Tibial nerve (tissue), 4 donors: ENCODE results near the gene PPT2. TPM values are rescaled to one million over a fixed set of nuclear protein-coding genes. Genes with fewer than 3 reads are reported as not detected.

Source experiments
- DNase-seq, 2 donors: peaks; one replicate each; pipeline ENCODE4 v3.0.0-alpha.2; 2019; ENCODE audit warnings: low spot score in 2 of 2
- H3K27ac ChIP-seq, 4 donors: fragments of 200-600 bp; sonication (generic) in 3 of 4; one replicate each; pipeline ENCODE4 v1.5.1; 2017 to 2019; ENCODE audit warnings: mild to moderate bottlenecking in 1 of 4
- H3K27me3 ChIP-seq, 2 donors: fragments of 200-600 bp; sonication (generic) in 1 of 2; one replicate each; pipeline versions ENCODE4 v1.5.1 to v1.6.0; 2017 to 2019
- H3K36me3 ChIP-seq, 3 donors: fragments of 200-600 bp; sonication (generic); one replicate each; pipeline ENCODE4 v1.5.1; 2018 to 2019
- H3K4me1 ChIP-seq, 4 donors: fragments of 200-600 bp; sonication (generic) in 3 of 4; one replicate each; pipeline ENCODE4 v1.5.1; 2017 to 2019
- H3K4me3 ChIP-seq, 4 donors: fragments of 200-600 bp; sonication (generic) in 3 of 4; one replicate each; pipeline ENCODE4 v1.5.1; 2017 to 2019; ENCODE audit warnings: mild to moderate bottlenecking in 1 of 4, moderate library complexity in 1 of 4
- H3K9me3 ChIP-seq, 4 donors: fragments of 200-600 bp; sonication (generic) in 3 of 4; one replicate each; pipeline ENCODE4 v1.5.1; 2017 to 2019
- EP300 ChIP-seq, 2 donors: sonication (generic); formaldehyde crosslinking; IDR thresholded peaks; one replicate each; pipeline ENCODE4 v1.6.1; 2017; ENCODE audit warnings: antibody characterized with exemption in 2 of 2, mild to moderate bottlenecking in 1 of 2
- POLR2A ChIP-seq, 2 donors: fragments of 450-650 bp; IDR thresholded peaks; one replicate each; pipeline ENCODE4 v1.6.1; 2017; ENCODE audit warnings: antibody characterized with exemption in 2 of 2, mild to moderate bottlenecking in 2 of 2, moderate library complexity in 2 of 2
- WGBS, 2 donors: methylation state at CpG; one replicate each; pipeline ENCODE4 v1.1.5; 2018; 5-methylcytosine and 5-hydroxymethylcytosine counted together
- total RNA-seq, 4 donors: library from RNA; depleted of rRNA; stranded (reverse); fragments of >200 nt; gene quantifications; one replicate each; pipeline ENCODE4 v1.1.0, GENCODE V29; 2016
- TF ChIP-seq, protein P1 (sequence below), 5 experiments: fragments of 200-600 bp in 3 of 5; fragments of 450-650 bp in 2 of 5; sonication (generic) in 3 of 5; IDR thresholded peaks; one replicate each; pipeline ENCODE4 v1.5.1; 2016 to 2019; ENCODE audit warnings: antibody characterized with exemption in 5 of 5, mild to moderate bottlenecking in 3 of 5, moderate library complexity in 2 of 5

The PPT2 gene
- total RNA-seq, 4 donors from 2014 or later: 33.0 to 75.2 (median 40.1) TPM

DNA sequence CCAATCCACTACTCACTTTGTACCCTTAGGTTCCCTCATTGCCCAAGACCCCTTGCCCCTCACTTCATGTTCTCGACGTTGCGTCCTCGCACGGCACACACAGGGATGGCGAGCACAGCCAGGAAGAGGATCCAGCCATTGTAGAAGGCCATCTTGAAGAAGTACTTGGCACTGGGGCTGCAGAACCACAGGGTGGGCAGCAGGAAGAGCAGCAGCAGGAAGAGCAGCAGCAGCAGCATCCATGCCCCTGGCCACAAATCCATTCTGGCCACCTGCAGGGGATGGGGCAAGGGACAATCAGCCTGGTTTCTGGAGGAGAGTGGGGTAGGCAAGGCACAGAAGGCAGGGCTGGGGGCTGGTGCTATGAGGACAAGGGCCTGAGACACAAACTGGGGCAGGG, 17.3 kb downstream of the PPT2 start:
- DNase-seq: no peak
- peak overlapping the region in 1 of 4 donors; percentile 88 for H3K27ac ChIP-seq
- 88 to 97% methylated on average over 6 of the region's 6 CpGs for WGBS, 2 donors
- TF ChIP-seq POLR2A (IDR thresholded peaks at IDR 0.05): no peak
- TF ChIP-seq, protein P1, sequence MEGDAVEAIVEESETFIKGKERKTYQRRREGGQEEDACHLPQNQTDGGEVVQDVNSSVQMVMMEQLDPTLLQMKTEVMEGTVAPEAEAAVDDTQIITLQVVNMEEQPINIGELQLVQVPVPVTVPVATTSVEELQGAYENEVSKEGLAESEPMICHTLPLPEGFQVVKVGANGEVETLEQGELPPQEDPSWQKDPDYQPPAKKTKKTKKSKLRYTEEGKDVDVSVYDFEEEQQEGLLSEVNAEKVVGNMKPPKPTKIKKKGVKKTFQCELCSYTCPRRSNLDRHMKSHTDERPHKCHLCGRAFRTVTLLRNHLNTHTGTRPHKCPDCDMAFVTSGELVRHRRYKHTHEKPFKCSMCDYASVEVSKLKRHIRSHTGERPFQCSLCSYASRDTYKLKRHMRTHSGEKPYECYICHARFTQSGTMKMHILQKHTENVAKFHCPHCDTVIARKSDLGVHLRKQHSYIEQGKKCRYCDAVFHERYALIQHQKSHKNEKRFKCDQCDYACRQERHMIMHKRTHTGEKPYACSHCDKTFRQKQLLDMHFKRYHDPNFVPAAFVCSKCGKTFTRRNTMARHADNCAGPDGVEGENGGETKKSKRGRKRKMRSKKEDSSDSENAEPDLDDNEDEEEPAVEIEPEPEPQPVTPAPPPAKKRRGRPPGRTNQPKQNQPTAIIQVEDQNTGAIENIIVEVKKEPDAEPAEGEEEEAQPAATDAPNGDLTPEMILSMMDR (IDR thresholded peaks at IDR 0.05): no peak
- TF ChIP-seq EP300 (IDR thresholded peaks at IDR 0.05): no peak
- no peak overlapping the region for H3K4me3 ChIP-seq
- H3K36me3 ChIP-seq: peaks cover 0 to 53% (median 3%) of the 10 kb centered on the region in 3 donors
- no peaks in the 10 kb centered on the region for H3K27me3 ChIP-seq
- no peaks in the 10 kb centered on the region for H3K9me3 ChIP-seq
- peaks cover 0 to 79% (median 29%) of the 10 kb centered on the region in 4 donors for H3K4me1 ChIP-seq

DNA sequence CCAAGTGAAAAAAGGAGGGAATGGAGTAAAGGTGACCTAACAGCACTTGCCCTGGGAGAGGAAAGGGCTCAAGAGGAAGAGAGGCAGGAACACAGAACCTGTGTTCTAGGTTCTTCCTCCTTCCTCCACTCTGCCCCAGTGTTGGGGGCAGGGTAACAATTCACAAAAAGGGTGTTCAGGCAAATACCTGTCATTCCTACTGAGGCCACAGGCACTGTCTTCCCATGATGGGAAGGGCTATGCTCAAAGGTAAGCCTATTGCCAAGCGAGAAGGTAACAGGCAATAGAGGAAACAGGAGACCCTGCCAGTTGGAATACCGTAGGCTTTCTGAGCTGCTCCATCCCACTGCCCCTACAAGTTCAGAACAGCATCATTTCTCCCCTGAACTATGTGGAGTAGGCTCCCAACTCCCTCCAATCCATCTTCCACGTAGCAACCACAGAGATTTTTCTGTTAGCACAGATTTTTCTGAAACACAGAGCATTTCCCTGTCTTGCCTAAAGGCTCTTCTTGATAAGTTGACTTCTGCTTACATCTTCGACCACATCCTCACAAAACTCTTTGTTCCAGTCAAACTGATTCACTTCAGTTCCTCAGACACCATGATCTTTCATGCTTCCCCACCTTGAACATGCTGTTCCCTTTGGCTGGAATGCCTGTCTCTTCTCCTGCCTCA, 19.2 kb downstream of the PPT2 start:
- Histone ChIP-seq H3K9me3 (no peaks in the 10 kb centered on the region), H3K4me3 (no peak overlapping the region), H3K27me3 (no peaks in the 10 kb centered on the region), H3K4me1 (peaks cover 0 to 70% (median 28%) of the 10 kb centered on the region in 4 donors), H3K27ac (peak overlapping the region in 2 of 4 donors; percentile 34 to 36), H3K36me3 (peaks cover 0 to 34% (median 0%) of the 10 kb centered on the region in 3 donors)
- TF ChIP-seq, protein P1 (IDR thresholded peaks at IDR 0.05): no peak
- TF ChIP-seq POLR2A (IDR thresholded peaks at IDR 0.05): no peak
- no peak for TF ChIP-seq EP300 (IDR thresholded peaks at IDR 0.05)
- DNase-seq: no peak
- WGBS, 2 donors: 53 to 70% methylated on average over 4 of the region's 4 CpGs

DNA sequence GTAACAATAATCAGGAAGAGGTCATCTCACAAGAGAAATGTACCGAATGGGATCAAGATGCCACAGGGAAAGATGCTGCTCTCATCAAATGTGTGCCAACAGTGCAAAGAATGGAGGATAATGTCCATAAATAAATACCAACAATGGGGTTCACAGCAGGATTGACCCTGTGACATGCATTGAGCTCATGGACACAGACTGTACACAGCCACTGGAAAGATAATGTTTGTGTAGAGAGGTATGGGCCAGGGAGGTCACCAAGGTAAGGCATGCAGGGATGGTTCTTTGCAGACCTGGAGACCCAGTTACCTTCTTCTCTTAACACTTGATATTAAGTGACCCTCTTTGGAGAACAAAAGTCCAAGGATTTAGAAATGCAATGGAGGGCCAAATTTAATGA, 20.5 kb downstream of the PPT2 start:
- no peak overlapping the region for H3K27ac ChIP-seq
- TF ChIP-seq EP300 (IDR thresholded peaks at IDR 0.05) (no peak), POLR2A (IDR thresholded peaks at IDR 0.05) (no peak)
- TF ChIP-seq, protein P1 (IDR thresholded peaks at IDR 0.05): no peak
- 52 to 68% methylated on average over 1 of the region's 1 CpG for WGBS, 2 donors
- no peaks in the 10 kb centered on the region for H3K27me3 ChIP-seq
- H3K4me3 ChIP-seq: no peak overlapping the region
- DNase-seq: no peak
- peaks cover 0 to 65% (median 31%) of the 10 kb centered on the region in 4 donors for H3K4me1 ChIP-seq
- peaks cover 0 to 21% (median 0%) of the 10 kb centered on the region in 3 donors for H3K36me3 ChIP-seq
- H3K9me3 ChIP-seq: no peaks in the 10 kb centered on the region

DNA sequence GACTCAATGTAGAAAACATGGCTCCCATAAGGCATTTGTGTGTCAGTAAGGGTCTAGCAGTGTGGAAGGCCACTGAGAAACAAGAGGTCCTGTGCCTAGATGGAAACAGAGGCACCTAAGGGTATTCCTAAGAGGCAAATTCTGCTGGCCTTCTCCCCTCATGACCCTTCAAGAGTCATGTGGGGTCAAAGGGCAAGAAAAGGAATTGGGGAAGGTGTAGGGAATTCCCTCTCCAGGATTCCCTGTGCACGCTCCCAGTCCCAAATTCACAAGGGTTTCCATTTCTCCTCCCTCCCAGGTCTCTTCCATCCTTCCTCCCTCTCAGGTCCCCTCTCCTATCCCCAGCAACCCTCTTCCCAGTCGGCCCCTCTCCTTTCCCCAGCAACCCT, 21.4 kb downstream of the PPT2 start:
- peaks cover 0 to 21% (median 0%) of the 10 kb centered on the region in 3 donors for H3K36me3 ChIP-seq
- H3K27ac ChIP-seq: peak overlapping the region; percentile 91 to 100 (median 95)
- TF ChIP-seq, protein P1 (IDR thresholded peaks at IDR 0.05): no peak
- TF ChIP-seq EP300 (IDR thresholded peaks at IDR 0.05) (no peak), POLR2A (IDR thresholded peaks at IDR 0.05) (no peak)
- peak overlapping the region; percentile 67 to 88 (median 73) for H3K4me3 ChIP-seq
- 5 to 19% methylated on average over 2 of the region's 2 CpGs for WGBS, 2 donors
- no peaks in the 10 kb centered on the region for H3K27me3 ChIP-seq
- H3K9me3 ChIP-seq: no peaks in the 10 kb centered on the region
- H3K4me1 ChIP-seq: peaks cover 0 to 65% (median 32%) of the 10 kb centered on the region in 4 donors
- no peak for DNase-seq

DNA sequence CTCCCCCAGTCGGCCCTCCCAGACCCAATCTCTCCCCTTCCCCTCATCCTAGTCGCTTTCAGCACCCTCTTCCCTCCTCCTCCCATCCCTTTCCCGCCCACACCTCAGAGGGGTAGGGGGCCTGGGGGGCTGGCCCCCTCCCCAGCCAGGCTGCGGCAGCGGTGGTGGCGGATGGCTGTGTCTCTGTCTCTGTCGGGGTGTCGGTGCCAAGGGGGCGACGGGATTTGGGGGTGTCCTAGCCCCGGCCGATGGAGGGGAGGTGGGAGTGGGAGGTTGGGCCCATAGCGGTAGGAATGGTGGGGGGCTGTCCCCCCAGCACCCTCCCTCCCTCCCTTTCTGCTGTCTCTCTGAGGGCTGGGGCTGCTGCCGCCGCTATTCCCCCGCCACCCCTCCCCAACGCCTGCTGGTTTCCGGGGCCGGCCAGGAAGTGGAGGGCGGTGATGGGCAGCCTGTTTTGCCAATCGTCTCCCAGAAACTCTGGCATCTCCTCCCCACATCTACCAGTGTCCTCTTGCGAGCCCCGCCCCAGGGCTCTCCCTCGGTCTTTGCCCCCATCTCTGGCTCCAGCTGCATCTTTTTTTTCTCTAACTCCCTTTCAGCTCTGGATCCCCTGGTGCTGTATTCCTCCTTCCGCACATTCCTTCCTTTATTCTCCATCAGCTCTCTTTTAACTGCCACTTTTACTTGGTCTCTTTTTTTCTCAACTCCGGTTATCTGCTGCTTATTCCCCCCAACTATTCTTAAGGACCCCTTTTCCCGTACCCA, 22.0 kb downstream of the PPT2 start, which contains the start of gene AGPAT1:
TSS of gene AGPAT1 (minus strand) at position 374 of the 765 bp plus-strand sequence. CDS start 4,588 bp downstream, outside the sequence.
- 1 to 2% methylated on average over 27 of the region's 27 CpGs for WGBS, 2 donors
- H3K27ac ChIP-seq: peak within 1 kb of the TSS; percentile 91 to 100 (median 95)
- no peaks in the 10 kb centered on the region for H3K9me3 ChIP-seq
- peaks cover 0 to 20% (median 0%) of the 10 kb centered on the region in 3 donors for H3K36me3 ChIP-seq
- TF ChIP-seq, protein P1 (IDR thresholded peaks at IDR 0.05): no peak
- peak; percentile 56 to 84 for TF ChIP-seq POLR2A (IDR thresholded peaks at IDR 0.05)
- TF ChIP-seq EP300 (IDR thresholded peaks at IDR 0.05): peak; percentile 64 to 93
- peak within 1 kb of the TSS; percentile 67 to 88 (median 73) for H3K4me3 ChIP-seq
- DNase-seq: peak; percentile 95 to 97
- no peaks in the 10 kb centered on the region for H3K27me3 ChIP-seq
- H3K4me1 ChIP-seq: peaks cover 0 to 66% (median 32%) of the 10 kb centered on the region in 4 donors
